HUES64 (cell line): Measurements from ENCODE around the gene SIVA1.
A peak's percentile ranks its signal among the peaks of the same experiment; 100 is the strongest.
"Not testable (repeated sequence)": the region's sequence is repeated elsewhere in the genome, so short reads cannot be mapped to it uniquely, and the experiment has no call there.

Experiments
- H3K27ac ChIP-seq: 2 replicates; pipeline ENCODE4 v1.7.0; 2013; ENCODE audit warnings: low read depth, low read length, inconsistent platforms
- H3K27me3 ChIP-seq: 2 replicates; pipeline ENCODE4 v1.6.1; 2013; ENCODE audit warnings: mild to moderate bottlenecking, low read length; ENCODE audit not compliant: insufficient read depth
- H3K36me3 ChIP-seq: 2 replicates; pipeline ENCODE4 v1.6.1; 2013; ENCODE audit warnings: mild to moderate bottlenecking, low read length; ENCODE audit not compliant: insufficient read depth
- H3K4me1 ChIP-seq: 2 replicates; pipeline ENCODE4 v1.6.1; 2013; ENCODE audit warnings: mild to moderate bottlenecking, low read length, moderate library complexity; ENCODE audit not compliant: insufficient read depth
- H3K4me3 ChIP-seq: 2 replicates; pipeline ENCODE4 v1.5.1; 2013; ENCODE audit warnings: mild to moderate bottlenecking, low read length, moderate library complexity
- H3K9ac ChIP-seq: 2 replicates; pipeline ENCODE4 v1.6.1; 2013; ENCODE audit warnings: mild to moderate bottlenecking, low read depth, low read length
- H3K9me3 ChIP-seq: 2 replicates; pipeline ENCODE4 v1.6.1; 2013; ENCODE audit warnings: low read depth, low read length; ENCODE audit not compliant: insufficient read depth
- WGBS: fragments of 150-250, 120-280 bp; methylation state at CpG from one replicate; pipeline ENCODE4 v1.1.7; 2013; ENCODE audit warnings: missing lambda C conversion rate; 5-methylcytosine and 5-hydroxymethylcytosine counted together

The SIVA1 gene

DNA sequence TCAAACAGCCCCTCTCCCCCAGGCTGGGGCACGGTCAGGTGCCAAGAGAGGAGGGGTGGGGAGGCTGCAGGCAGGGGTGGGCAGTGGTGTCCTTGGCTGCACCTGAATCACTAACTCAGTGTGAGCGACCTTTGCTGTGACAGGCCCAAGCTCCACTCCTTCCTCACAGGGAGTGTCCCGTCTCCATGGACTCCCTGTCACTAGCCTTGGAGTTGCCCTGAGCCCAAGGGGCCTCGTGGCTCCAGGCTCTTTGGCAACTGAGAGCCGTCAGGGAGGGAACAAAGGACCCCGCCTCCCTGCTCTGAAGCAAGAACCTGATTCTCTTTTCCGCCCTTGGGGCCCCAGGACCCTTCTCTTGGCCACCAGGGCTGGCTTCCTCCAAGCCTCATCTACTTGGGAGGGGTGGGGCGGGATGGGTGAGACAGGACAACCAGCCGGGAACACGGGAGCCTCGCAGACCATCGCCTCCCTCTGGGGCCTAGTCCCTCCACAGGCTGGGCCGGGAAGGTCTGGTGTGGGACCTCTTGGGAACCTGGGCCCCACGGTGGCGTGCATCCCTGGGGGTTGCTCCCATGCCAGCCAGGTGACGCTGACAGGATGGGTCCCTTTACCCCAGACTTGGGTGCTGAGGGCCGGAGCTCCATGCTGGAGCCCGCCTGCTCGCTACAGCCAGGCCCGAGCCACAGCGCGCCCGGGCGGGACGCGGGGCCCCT lies 29.9 kb upstream of the SIVA1 start:
- H3K9me3 ChIP-seq: no peaks in the 10 kb centered on the region
- H3K36me3 ChIP-seq: peaks cover 3% of the 10 kb centered on the region; the same call in 1 of the 2 replicates
- H3K9ac ChIP-seq: no peak overlapping the region
- no peaks in the 10 kb centered on the region; the same call in 1 of the 2 replicates for H3K27me3 ChIP-seq
- H3K4me1 ChIP-seq: peaks cover 6% of the 10 kb centered on the region; the same call in 1 of the 2 replicates
- H3K4me3 ChIP-seq: peak overlapping the region; percentile 78
- WGBS: 53% methylated on average over 26 of the region's 26 CpGs
- no peak overlapping the region for H3K27ac ChIP-seq

DNA sequence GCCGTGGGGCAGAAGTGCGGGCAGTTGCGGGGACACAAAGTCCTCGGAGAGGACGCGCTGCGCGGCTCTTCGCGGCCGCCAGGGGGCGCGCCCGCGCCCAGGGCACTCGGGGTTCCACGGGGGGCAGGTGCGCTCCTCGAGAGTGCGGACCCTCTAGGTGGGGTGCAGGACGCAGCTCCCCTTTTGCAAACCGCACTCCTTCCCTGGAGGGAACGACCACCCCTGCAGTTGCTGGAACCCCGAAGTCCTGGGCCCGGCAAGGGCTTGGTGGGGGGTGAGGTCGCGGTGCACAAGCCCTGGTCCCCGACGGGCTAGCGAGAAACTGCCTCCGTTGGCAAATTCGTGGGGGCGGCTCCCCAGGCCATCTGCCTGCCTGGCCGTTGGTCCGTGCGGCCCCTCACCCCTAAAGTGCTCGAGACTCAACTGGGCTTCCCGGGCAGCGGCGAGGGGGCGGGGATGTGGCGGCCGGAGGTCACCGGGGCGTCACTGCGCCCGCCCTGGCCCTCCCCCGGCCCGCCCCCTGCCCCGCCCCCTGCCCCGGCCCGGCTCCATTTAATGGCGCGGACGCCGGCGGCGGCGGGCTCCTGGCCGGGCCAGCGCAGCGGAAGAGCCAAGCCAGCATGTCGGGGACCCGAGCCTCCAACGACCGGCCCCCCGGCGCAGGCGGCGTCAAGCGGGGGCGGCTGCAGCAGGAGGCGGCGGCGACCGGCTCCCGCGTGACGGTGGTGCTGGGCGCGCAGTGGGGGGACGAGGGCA lies 29.1 kb upstream of the SIVA1 start, which contains the start of gene ADSS1:
Gene ADSS1, plus strand, starts transcription at position 579 of the 756 bp plus-strand sequence. Its CDS starts 42 bp downstream, at position 621.
- 3% methylated on average over 78 of the region's 82 CpGs for WGBS
- peak within 1 kb of the TSS; percentile 70 for H3K9ac ChIP-seq
- no peaks in the 10 kb centered on the region; the same call in 1 of the 2 replicates for H3K27me3 ChIP-seq
- H3K4me1 ChIP-seq: peaks cover 6% of the 10 kb centered on the region; the same call in 1 of the 2 replicates
- H3K27ac ChIP-seq: peak within 1 kb of the TSS; percentile 46; the same call in 1 of the 2 replicates
- H3K4me3 ChIP-seq: peak within 1 kb of the TSS; percentile 78
- peaks cover 3% of the 10 kb centered on the region; the same call in 1 of the 2 replicates for H3K36me3 ChIP-seq
- H3K9me3 ChIP-seq: no peaks in the 10 kb centered on the region

DNA sequence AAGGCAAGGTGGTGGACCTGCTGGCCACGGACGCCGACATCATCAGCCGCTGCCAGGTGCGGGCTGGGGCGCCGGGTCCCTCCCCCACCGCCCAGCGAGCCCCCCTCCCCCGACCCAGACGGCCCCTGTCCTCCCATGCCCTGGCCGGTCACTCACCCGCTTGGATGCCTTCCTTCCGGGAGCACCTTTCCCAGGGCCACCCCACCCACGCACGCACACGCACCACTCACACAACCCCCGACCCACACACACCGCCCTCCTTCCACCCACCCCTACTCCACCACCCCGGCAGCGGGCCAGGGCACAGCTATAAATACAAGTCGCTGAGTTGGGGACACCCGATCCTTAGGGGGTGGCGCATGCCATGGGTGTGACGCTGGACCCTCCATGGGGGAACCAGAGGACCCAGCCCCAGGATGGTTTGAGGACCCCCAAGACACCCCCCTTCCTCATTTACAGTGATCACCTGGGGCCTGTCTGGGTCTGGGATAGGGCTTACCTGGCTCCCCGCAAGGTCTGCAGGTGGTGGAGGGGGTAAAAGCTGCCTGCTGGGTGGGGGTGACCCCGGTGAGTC lies 28.5 kb upstream of the SIVA1 start:
- WGBS: 8% methylated on average over 27 of the region's 27 CpGs
- H3K9ac ChIP-seq: peak overlapping the region; percentile 70

DNA sequence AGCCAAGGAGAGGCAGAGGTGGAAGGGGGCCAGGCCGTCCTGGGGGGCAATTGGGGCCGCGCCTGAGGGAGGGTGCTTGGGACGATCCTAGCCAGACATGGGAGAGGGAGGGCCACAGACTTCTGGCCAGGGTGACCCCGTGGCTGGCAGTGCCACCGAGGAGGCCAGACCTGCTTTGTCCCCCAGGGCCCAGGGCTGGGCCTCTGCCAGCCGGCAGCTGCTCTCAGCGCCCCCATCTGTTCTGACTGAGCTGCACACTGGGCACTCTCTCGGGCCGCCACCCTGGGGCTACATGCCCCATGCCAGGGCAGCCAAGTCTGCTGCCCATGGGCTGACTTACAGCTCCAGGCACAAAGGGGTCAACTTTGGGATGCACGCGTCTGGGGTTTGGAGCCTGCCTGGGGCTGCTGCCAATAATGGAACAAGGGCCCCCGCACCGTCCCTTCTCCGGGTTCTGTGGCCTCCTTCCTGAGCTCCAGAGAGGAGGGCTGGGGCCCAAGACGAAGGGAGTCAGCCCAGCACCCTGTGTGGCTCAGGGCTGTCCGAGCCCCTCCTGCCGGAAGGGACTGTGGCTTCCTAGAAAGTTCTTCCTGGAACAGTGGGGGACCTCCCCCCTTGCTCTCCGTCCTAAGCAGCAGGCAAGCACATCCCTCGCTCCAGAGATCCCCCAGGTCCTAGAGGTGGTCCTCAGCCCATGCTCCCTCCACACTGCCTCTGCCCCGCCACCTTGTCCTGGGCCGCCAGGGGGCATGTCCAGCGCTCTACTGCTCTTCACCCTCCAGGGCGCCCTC lies 27.8 kb upstream of the SIVA1 start:
- Histone ChIP-seq H3K36me3 (no peaks in the 10 kb centered on the region), H3K4me1 (peaks cover 6% of the 10 kb centered on the region; the same call in 1 of the 2 replicates), H3K27me3 (no peaks in the 10 kb centered on the region; the same call in 1 of the 2 replicates), H3K9me3 (no peaks in the 10 kb centered on the region), H3K9ac (no peak overlapping the region), H3K27ac (no peak overlapping the region), H3K4me3 (peak overlapping the region; percentile 68)
- WGBS: 19% methylated on average over 24 of the region's 24 CpGs

More for the DNA sequence above, 28.5 kb upstream of the SIVA1 start:
- Histone ChIP-seq H3K27me3 (no peaks in the 10 kb centered on the region; the same call in 1 of the 2 replicates), H3K36me3 (no peaks in the 10 kb centered on the region), H3K4me3 (peak overlapping the region; percentile 68), H3K9me3 (no peaks in the 10 kb centered on the region), H3K27ac (no peak overlapping the region; the same call in 1 of the 2 replicates), H3K4me1 (peaks cover 6% of the 10 kb centered on the region; the same call in 1 of the 2 replicates)

DNA sequence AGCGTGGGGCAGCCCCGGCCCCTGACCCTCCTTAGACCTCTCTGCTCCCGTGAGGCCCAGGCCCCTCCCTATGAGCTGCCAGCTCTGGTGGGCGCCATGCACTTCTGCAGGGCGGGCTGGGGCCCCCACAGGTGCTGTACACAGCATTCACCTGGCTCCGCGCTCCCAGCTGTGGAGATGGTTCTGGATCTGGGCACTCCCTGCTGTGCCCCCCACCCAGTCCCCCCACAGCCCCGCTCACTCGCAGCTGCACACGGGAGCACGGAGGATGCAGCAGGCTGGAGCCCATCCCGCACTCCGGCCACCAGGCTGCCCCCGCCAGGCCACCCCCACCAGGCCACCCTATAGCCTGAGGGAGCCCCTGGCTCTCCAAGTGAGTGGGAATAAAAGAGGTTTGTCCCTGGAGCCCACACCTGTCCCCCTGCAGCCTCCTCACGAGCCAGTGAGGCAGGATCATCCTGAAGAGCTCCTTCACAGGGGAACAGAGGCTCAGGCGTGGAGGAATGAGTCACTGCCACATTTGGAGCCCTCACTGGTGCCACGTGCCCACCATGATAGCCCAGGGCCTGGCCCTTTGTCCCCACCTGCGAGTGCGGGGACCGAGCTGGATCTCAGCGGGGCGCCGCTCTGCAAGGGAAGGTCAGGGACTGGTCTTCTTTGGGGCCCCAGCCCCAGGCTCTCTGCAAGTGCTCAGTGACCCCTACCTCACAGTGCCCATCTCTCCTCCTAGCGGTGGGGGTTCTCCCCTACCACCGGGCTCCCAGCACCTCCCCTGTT lies 27.0 kb upstream of the SIVA1 start:
- no peaks in the 10 kb centered on the region; the same call in 1 of the 2 replicates for H3K27me3 ChIP-seq
- no peaks in the 10 kb centered on the region for H3K36me3 ChIP-seq
- 82% methylated on average over 25 of the region's 25 CpGs for WGBS
- H3K4me3 ChIP-seq: no peak overlapping the region
- H3K9me3 ChIP-seq: no peaks in the 10 kb centered on the region
- no peak overlapping the region for H3K27ac ChIP-seq
- peaks cover 6% of the 10 kb centered on the region; the same call in 1 of the 2 replicates for H3K4me1 ChIP-seq
- H3K9ac ChIP-seq: no peak overlapping the region

DNA sequence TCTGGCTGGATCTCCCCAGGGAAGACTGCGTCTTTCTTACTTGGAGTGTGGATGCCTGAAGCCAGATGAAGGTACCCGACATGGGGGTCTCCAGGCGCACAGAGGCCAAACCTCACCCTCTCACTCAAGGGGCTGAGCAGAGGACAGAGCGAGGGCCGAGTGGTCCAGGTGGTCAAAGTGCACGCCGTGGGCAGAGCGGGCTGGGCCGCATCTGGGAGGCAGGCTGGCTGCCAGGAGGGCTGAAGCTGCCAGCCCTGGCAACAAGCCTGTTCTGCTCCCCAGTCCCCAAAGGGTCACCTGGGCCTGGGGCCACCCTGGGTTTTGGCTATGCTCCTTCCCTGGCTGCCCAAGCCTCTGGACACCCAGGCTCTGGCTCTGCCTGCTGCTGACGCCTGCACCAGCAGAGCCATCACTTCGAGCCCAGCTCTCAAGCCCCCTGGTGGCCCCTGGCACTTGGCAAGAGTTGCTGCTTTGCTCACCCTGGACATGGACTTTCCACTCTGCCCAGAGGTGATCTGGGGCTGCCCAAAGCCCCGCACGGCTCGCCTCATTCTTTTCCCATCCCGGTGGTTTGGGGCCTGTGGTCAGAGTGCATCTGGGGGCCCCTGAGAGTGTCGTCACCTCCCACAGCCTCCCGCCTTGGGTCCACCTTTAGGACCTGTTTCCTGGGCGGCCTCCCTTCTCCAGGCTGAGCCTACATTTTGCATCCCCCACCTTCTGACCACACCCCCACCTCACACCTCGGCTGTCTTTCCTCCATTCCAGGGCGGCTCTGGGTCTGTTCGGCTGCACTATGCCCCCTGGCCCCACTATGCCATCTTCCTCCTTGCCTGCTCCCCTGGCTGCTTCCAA lies 26.1 kb upstream of the SIVA1 start:
- Histone ChIP-seq H3K4me1 (peaks cover 6% of the 10 kb centered on the region; the same call in 1 of the 2 replicates), H3K4me3 (no peak overlapping the region), H3K27ac (no peak overlapping the region), H3K27me3 (no peaks in the 10 kb centered on the region; the same call in 1 of the 2 replicates), H3K36me3 (no peaks in the 10 kb centered on the region), H3K9ac (no peak overlapping the region), H3K9me3 (no peaks in the 10 kb centered on the region)
- WGBS: 88% methylated on average over 21 of the region's 21 CpGs

DNA sequence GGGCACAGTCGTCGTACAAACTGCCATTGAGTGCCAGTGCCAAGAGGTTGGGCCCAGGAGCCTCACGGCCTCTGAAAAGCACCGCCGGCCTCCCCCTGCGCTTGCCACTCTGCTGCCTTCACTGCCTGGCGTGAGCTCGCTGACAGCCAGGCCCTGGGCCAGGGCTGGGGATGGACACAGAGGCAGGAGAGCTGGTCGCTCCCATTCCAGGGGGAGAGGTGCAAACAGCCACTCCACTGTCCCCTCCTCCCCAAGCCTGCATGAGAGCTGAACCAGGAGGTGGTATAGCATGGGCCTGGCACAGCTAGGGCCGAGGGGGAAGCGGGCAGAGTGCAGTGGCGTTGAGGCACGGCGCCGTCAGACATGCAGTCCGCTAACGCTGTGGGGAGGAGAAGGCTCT lies 24.3 kb upstream of the SIVA1 start:
- no peaks in the 10 kb centered on the region for H3K27me3 ChIP-seq
- no peaks in the 10 kb centered on the region for H3K9me3 ChIP-seq
- H3K4me3 ChIP-seq: no peak overlapping the region
- no peak overlapping the region for H3K27ac ChIP-seq
- 89% methylated on average over 17 of the region's 17 CpGs for WGBS
- H3K9ac ChIP-seq: no peak overlapping the region
- peaks cover 6% of the 10 kb centered on the region; the same call in 1 of the 2 replicates for H3K4me1 ChIP-seq
- no peaks in the 10 kb centered on the region for H3K36me3 ChIP-seq

DNA sequence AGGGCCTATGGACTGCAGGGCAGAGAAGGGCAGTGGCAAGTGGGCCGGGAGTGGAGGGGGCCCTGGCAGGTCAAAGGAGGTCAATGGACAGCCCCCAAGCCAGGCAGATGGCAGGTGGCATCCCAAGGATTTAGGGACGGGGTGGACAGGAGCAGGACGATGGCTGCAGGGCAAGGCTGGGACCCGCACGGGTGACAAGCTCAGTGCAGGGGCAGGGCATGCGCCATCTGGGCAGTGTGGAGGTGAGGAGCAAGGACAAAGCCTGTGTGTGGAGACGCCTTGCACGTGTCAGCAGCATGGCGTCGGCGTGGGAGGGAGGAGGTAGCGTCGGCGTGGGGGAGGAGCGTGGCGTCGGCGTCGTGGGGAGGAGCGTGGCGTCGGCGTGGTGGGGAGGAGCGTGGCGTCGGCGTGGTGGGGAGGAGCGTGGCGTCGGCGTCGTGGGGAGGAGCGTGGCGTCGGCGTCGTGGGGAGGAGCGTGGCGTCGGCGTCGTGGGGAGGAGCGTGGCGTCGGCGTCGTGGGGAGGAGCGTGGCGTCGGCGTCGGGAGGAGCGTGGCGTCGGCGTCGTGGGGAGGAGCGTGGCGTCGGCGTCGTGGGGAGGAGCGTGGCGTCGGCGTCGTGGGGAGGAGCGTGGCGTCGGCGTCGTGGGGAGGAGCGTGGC lies 23.6 kb upstream of the SIVA1 start:
- WGBS: 87% methylated on average over 20 of the region's 73 CpGs

DNA sequence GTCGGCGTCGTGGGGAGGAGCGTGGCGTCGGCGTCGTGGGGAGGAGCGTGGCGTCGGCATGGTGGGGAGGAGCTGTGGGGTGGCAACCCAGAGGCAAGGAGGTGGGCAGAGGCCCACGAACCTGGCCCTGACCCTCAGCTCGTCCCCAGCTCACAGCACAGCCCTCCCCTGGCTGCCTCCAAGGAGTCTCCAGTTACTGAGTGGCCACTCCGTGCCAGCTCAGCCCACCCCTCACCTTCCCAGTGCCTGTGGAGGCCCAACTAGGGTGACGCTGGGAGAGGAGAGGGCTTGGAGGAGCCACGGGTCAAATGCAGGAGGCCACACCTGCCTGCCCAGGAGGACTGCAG lies 23.1 kb upstream of the SIVA1 start:
- H3K4me1 ChIP-seq: peaks cover 4% of the 10 kb centered on the region; the same call in 1 of the 2 replicates
- H3K9me3 ChIP-seq: no peaks in the 10 kb centered on the region
- 87% methylated on average over 10 of the region's 16 CpGs for WGBS
- no peak overlapping the region for H3K9ac ChIP-seq
- H3K27ac ChIP-seq: no peak overlapping the region
- H3K36me3 ChIP-seq: no peaks in the 10 kb centered on the region
- no peaks in the 10 kb centered on the region for H3K27me3 ChIP-seq
- no peak overlapping the region for H3K4me3 ChIP-seq

More for the DNA sequence above, 23.6 kb upstream of the SIVA1 start:
- H3K9ac ChIP-seq, H3K9me3 ChIP-seq, H3K27me3 ChIP-seq, H3K4me3 ChIP-seq, H3K27ac ChIP-seq, H3K36me3 ChIP-seq, H3K4me1 ChIP-seq: not testable (repeated sequence)
